Activated CD4-positive, alpha-beta T cell treated with anti-CD3 and anti-CD28 coated beads for 36 hours (primary cell): ENCODE data around the gene TSPAN9. TPM values are rescaled to one million over a fixed set of nuclear protein-coding genes. Genes with fewer than 3 reads are reported as not detected.

Source experiments
- ATAC-seq: fragments of 200-7000 bp; cut with Tn5 transposase; one replicate; pipeline ENCODE4 v1.10.0; 2021; ENCODE audit warnings: mild to moderate bottlenecking, moderate library complexity
- CTCF ChIA-PET: fragments of 350-600 bp; sonication (Branson Sonifier 250); formaldehyde crosslinking; loops from one replicate; lab custom pipeline; 2021; ENCODE audit warnings: antibody characterized with exemption; lab: Charles Lee
- POLR2A ChIA-PET: fragments of 350-600 bp; sonication (Branson Sonifier 250); formaldehyde crosslinking; loops from one replicate; lab custom pipeline; 2021; ENCODE audit warnings: antibody characterized with exemption, inconsistent platforms; lab: Charles Lee
- DNase-seq: peaks from one replicate; pipeline ENCODE4 v3.0.0-alpha.2; 2020
- H3K27ac Mint-ChIP-seq: one replicate; pipeline ENCODE4 v1.8.0; 2021; ENCODE audit warnings: mixed read lengths
- H3K27me3 Mint-ChIP-seq: one replicate; pipeline ENCODE4 v1.8.0; 2021; ENCODE audit warnings: mixed read lengths
- H3K36me3 Mint-ChIP-seq: one replicate; pipeline ENCODE4 v1.8.0; 2021; ENCODE audit warnings: low read depth, mixed read lengths
- H3K4me1 Mint-ChIP-seq: one replicate; pipeline ENCODE4 v1.8.0; 2021; ENCODE audit warnings: mixed read lengths
- H3K4me3 Mint-ChIP-seq: one replicate; pipeline ENCODE4 v1.8.0; 2021; ENCODE audit warnings: mild to moderate bottlenecking, moderate library complexity, mixed read lengths
- H3K9me3 Mint-ChIP-seq: one replicate; pipeline ENCODE4 v1.8.0; 2021; ENCODE audit warnings: low read depth, mixed read lengths
- intact Hi-C, 2 experiments: fragments of 100-400 bp; cut with DNase I in 1 of 2; cut with micrococcal nuclease in 1 of 2; formaldehyde crosslinking; loops; one replicate each; pipeline versions ENCODE4 v1.14.2 to v1.15.1; 2022 to 2024; cut with DNase I, micrococcal nuclease
- total RNA-seq, 2 experiments: library from RNA; stranded (reverse); gene quantifications; one replicate each; pipeline ENCODE4 v1.2.3, GENCODE V29; 2021

TSPAN9 gene
- total RNA-seq, 2 experiments from 2014 or later: 0.82 to 1.3 TPM

DNA sequence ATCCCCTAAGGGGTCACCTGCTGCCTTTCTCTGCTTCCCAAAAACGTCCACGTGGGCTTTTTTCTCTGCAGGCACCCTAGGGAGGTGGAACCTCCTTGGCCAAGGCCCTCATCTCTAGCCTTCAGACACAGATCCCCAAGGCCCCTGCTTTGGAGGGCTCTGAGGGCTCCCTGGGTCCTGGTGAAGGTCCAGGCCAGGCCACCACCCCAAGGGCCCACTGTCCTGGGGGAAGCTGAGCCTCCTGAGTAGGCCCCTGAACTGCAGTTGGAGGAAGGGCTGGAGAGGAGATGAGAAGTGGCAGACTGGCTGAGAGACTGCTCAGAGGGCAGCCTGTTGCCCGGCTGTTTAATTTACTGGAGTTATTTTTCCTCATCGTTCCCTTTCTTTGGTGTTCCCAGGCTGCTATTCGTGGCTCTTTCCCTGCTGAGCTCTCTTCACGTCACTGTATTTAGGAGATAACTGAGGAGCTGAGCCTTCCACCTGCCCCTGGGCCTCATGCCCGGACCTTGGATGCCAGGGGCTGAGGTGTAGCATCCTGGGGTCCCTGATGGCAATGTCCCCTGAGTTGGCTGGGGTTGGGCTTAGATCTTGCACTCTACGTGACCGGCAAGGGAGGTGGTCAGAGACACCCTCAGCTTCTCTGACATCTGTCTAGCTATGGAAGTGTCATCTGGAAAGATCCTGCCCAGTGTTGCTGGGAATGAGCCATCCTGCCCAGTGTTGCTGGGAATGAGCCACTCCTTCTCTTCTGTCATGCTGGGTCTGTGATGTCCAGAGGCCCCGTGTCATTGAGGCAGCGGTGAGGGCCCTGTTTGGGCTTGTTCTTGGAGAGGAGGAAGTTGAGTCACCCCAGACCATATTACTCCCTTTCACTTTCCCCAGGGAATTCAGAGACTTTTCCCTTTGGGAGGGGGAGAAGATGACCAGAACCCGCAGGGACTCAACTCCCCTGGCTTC is 139.8 kb downstream of the TSPAN9 start:
- no peak for ATAC-seq
- ChIA-PET CTCF (interaction anchor here (2.0 kb wide), 1 partner anchor 14 kb away, joined by 9 read pairs; no protein-coding TSS in a partner anchor), POLR2A (no interaction called here)
- H3K9me3 Mint-ChIP-seq: no peaks in the 10 kb centered on the region
- H3K27ac Mint-ChIP-seq: no peak overlapping the region
- H3K27me3 Mint-ChIP-seq: no peaks in the 10 kb centered on the region
- H3K4me3 Mint-ChIP-seq: no peak overlapping the region
- no peaks in the 10 kb centered on the region for H3K4me1 Mint-ChIP-seq
- no peak for DNase-seq
- intact Hi-C loops: no loop called here
- H3K36me3 Mint-ChIP-seq: no peaks in the 10 kb centered on the region

DNA sequence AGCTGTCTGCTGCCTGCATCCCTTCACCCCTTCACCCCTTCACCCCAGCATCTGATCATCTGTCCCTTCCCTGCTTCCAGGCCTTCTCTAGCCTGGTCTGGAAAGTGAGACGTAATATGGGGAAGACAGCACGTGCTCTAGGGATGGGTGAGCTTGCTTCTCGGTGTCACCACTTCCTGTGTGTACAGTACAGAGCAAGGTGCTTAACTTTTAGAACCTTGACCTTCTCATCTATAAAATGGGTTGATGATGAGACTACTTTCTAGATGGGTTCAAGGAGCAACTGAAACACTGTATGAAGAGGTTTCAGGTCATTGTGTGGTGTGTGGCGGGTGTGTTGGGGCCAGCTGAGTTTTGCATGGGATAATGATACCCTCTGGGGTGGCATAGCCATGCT is 140.5 kb downstream of the TSPAN9 start:
- Mint-ChIP-seq H3K36me3 (no peaks in the 10 kb centered on the region), H3K4me1 (no peaks in the 10 kb centered on the region), H3K27ac (no peak overlapping the region), H3K4me3 (no peak overlapping the region), H3K9me3 (no peaks in the 10 kb centered on the region), H3K27me3 (no peaks in the 10 kb centered on the region)
- ChIA-PET POLR2A (no interaction called here), CTCF (interaction anchor here (2.0 kb wide), 1 partner anchor 15 kb away, joined by 9 read pairs; no protein-coding TSS in a partner anchor)
- ATAC-seq (no peak), DNase-seq (no peak)
- intact Hi-C loops: no loop called here

DNA sequence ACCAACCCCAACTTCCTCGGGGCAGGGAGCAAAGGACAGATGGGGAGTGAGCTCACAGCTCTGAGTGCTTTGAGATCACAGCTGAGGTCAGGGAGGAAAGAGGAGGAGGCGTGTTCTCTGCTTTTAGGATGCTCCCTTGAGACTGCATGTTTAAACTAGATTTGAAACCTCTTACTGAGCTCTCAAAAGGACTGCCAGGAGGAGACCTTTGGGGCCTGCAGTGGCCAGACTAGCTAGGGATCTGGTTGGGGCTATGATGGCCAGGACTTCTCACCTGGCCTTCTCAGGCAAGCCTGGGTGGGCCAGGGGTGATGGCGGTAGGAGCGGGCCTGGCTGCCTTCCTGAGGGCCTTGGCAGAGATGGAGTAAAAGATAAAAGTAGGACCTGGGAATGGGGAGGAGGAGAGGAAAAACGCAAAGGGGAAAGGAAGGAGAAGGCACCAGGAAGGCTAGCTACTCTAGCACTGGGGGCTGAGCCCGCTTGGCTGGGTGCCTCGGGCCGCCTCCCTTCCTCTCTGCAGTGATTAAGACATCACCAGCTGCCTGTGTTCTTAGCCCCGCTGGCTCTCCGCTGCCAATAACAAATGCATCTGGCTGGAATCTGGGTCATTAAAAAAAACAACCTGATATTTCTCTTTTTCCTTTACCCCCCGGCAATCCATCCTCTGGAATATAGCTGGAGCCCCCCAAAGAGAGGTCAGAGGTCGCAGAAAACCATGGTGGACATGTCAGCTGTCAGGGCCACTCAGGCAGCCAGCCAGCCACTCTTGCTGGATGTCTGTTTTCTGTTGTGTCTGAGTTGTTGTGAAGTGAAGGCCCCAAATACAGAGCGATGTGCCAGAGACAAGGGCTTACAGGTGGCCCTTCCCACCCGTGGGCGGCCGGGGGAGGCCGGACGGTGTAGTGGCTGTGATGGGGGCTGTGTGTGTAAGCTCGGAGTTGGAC is 141.3 kb downstream of the TSPAN9 start:
- intact Hi-C loops: no loop called here
- DNase-seq (no peak), ATAC-seq (no peak)
- ChIA-PET POLR2A (interaction anchor here (0.7 kb wide), 1 partner anchor 1618 kb away, joined by 4 read pairs; no protein-coding TSS in a partner anchor), CTCF (interaction anchor here (0.6 to 2.0 kb wide), 3 partner anchors 8 to 523 kb away, joined by 3 to 9 read pairs (median 3); no protein-coding TSS in a partner anchor)
- H3K36me3 Mint-ChIP-seq: no peaks in the 10 kb centered on the region
- H3K27ac Mint-ChIP-seq: no peak overlapping the region
- H3K4me3 Mint-ChIP-seq: no peak overlapping the region
- H3K9me3 Mint-ChIP-seq: no peaks in the 10 kb centered on the region
- no peaks in the 10 kb centered on the region for H3K27me3 Mint-ChIP-seq
- no peaks in the 10 kb centered on the region for H3K4me1 Mint-ChIP-seq

- no peaks in the 10 kb centered on the region for H3K9me3 Mint-ChIP-seq
- POLR2A ChIA-PET: interaction anchor here (0.7 kb wide), 1 partner anchor 1617 kb away, joined by 4 read pairs; no protein-coding TSS in a partner anchor
- H3K4me3 Mint-ChIP-seq: no peak overlapping the region
- no peak overlapping the region for H3K27ac Mint-ChIP-seq
- H3K36me3 Mint-ChIP-seq: no peaks in the 10 kb centered on the region
- H3K4me1 Mint-ChIP-seq: no peaks in the 10 kb centered on the region
- DNase-seq (no peak), ATAC-seq (no peak)
- intact Hi-C loops: no loop called here
- H3K27me3 Mint-ChIP-seq: no peaks in the 10 kb centered on the region
- CTCF ChIA-PET: interaction anchor here (2.0 kb wide), 1 partner anchor 17 kb away, joined by 9 read pairs; no protein-coding TSS in a partner anchor
These were observed 142.1 kb downstream of the TSPAN9 start for GRCh38 chr12:3219233-3219632.

GRCh38 chr12:3220382-3221321 is 143.5 kb downstream of the TSPAN9 start:
- ChIA-PET POLR2A (interaction anchor here (0.7 kb wide), 1 partner anchor 36 kb away, joined by 3 read pairs; no protein-coding TSS in a partner anchor), CTCF (interaction anchor here (0.5 kb wide), 1 partner anchor 93 kb away, joined by 3 read pairs; no protein-coding TSS in a partner anchor)
- H3K27ac Mint-ChIP-seq: no peak overlapping the region
- intact Hi-C loops: no loop called here
- ATAC-seq: no peak
- no peaks in the 10 kb centered on the region for H3K9me3 Mint-ChIP-seq
- no peaks in the 10 kb centered on the region for H3K36me3 Mint-ChIP-seq
- H3K27me3 Mint-ChIP-seq: no peaks in the 10 kb centered on the region
- H3K4me1 Mint-ChIP-seq: no peaks in the 10 kb centered on the region
- no peak overlapping the region for H3K4me3 Mint-ChIP-seq
- DNase-seq: no peak

GRCh38 chr12:3222306-3222705 is 145.1 kb downstream of the TSPAN9 start:
- H3K36me3 Mint-ChIP-seq: no peaks in the 10 kb centered on the region
- ChIA-PET CTCF (no interaction called here), POLR2A (no interaction called here)
- no peaks in the 10 kb centered on the region for H3K4me1 Mint-ChIP-seq
- ATAC-seq: no peak
- H3K27ac Mint-ChIP-seq: no peak overlapping the region
- H3K9me3 Mint-ChIP-seq: no peaks in the 10 kb centered on the region
- intact Hi-C loops: no loop called here
- no peak for DNase-seq
- no peaks in the 10 kb centered on the region for H3K27me3 Mint-ChIP-seq
- no peak overlapping the region for H3K4me3 Mint-ChIP-seq

DNA sequence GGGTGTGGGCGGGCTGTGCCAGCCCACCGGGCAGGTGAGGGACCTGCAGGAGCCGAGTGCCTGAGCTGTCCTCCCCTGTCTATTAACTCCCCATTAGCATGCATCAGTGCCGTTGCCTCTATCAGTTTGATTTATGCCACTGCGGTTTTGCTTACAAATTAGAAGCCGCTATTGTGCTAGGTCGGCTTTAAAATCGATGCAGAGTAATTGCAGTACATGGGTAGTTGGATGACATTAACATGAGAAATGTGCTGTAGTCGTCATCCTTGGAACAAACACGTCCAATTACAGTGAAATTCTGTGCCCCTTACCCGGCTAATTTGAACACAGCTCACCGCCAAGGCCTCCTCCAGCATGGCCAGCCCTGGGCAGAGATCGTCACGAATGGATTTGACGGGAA is 145.8 kb downstream of the TSPAN9 start:
- H3K27ac Mint-ChIP-seq: no peak overlapping the region
- ChIA-PET POLR2A (no interaction called here), CTCF (interaction anchor here (1.6 kb wide), 1 partner anchor 52 kb away, joined by 5 read pairs; no protein-coding TSS in a partner anchor)
- H3K9me3 Mint-ChIP-seq: no peaks in the 10 kb centered on the region
- no peaks in the 10 kb centered on the region for H3K27me3 Mint-ChIP-seq
- no peaks in the 10 kb centered on the region for H3K4me1 Mint-ChIP-seq
- intact Hi-C loops: no loop called here
- no peak for DNase-seq
- no peak for ATAC-seq
- no peaks in the 10 kb centered on the region for H3K36me3 Mint-ChIP-seq
- no peak overlapping the region for H3K4me3 Mint-ChIP-seq

DNA sequence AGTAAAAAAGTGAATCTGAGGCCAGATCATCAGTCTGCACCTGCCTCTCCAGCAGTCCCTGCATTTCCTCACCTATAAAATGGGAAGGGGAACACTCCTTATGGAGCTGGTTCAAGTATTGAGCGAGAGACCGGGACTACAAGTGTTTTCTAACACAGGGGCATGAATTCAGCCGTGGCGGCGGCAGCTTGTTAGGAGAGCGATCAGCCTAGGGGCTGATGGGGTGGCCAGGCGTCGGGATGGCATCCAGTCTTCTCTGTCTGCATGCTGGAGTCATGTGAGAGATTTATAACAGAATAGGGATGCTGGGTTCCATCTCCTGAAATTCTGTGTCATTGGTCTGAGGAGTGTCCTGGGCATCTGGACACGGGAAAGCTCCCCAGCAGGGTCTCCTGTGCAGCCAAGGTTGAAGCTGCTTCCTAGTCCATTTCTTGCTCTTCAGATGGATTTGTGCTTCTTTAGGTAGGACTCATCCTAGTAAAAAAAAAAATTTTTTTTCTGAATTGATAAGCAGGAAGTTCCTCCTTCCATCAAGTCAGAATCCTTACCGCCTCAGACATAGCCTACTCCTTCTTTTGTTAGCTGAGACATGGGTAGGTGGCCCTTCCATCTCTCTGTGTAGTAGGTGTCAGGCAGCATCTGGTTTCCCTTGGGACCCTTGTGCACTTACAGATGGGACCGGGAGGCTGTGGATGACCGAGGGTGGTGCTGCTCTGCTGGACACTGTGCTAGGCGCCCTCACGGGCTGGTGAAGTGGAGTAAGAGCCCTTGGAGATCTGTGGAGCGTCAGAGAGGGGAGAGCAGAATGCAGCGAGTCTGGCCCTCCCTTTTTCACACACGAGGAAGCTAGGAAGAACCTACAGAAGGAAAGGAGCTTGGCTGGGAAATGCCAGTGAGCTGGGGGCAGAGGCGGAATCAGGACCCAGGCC is 146.7 kb downstream of the TSPAN9 start:
- no peak overlapping the region for H3K4me3 Mint-ChIP-seq
- no peaks in the 10 kb centered on the region for H3K27me3 Mint-ChIP-seq
- no peaks in the 10 kb centered on the region for H3K4me1 Mint-ChIP-seq
- ChIA-PET POLR2A (no interaction called here), CTCF (interaction anchor here (0.6 to 1.6 kb wide), 2 partner anchors 9 to 51 kb away, joined by 3 to 5 read pairs; no protein-coding TSS in a partner anchor)
- no peak for DNase-seq
- H3K9me3 Mint-ChIP-seq: no peaks in the 10 kb centered on the region
- intact Hi-C loops: no loop called here
- ATAC-seq: no peak
- no peak overlapping the region for H3K27ac Mint-ChIP-seq
- no peaks in the 10 kb centered on the region for H3K36me3 Mint-ChIP-seq

DNA sequence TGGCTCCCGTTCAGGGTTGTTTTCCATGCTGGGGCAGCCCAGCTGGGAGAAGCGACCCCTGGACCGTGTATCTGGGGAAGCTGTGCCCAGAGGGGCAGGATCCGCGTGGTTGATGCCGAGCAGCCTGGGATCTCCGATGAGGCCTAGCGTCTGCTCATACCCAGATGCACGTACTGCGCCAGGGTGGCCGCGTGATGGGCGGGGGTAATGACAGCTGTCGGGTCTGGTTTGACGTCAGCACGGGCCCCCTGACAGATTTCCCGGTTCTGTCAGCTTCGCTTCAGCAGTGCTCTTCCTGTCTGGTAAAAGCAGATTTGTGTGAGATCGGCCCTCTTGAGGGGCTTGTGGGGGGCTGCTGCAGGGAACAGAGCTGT is 147.3 kb downstream of the TSPAN9 start:
- no peaks in the 10 kb centered on the region for H3K36me3 Mint-ChIP-seq
- intact Hi-C loops: no loop called here
- CTCF ChIA-PET: interaction anchor here (1.0 kb wide), 1 partner anchor 16 kb away, joined by 3 read pairs; no protein-coding TSS in a partner anchor
- H3K27me3 Mint-ChIP-seq: no peaks in the 10 kb centered on the region
- DNase-seq: no peak
- no peaks in the 10 kb centered on the region for H3K9me3 Mint-ChIP-seq
- H3K4me1 Mint-ChIP-seq: no peaks in the 10 kb centered on the region
- POLR2A ChIA-PET: no interaction called here
- H3K4me3 Mint-ChIP-seq: no peak overlapping the region
- ATAC-seq: no peak
- H3K27ac Mint-ChIP-seq: no peak overlapping the region
